B cell (primary cell): ENCODE results near the gene AFF3.
"Not testable (repeated sequence)": the region's sequence is repeated elsewhere in the genome, so short reads cannot be mapped to it uniquely, and the experiment has no call there.

Experiments
- EZH2 ChIP-seq: IDR thresholded peaks from 2 replicates; pipeline ENCODE4 v1.6.1; 2012; ENCODE audit warnings: borderline replicate concordance, low read depth, mild to moderate bottlenecking, moderate library complexity, low read length; ENCODE audit not compliant: insufficient read depth, poor library complexity, severe bottlenecking
- TF ChIP-seq, protein P1 (sequence below): fragments of 200-600 bp; IDR thresholded peaks from one replicate; pipeline ENCODE4 v1.8.0; 2022; ENCODE audit warnings: antibody characterized with exemption, mild to moderate bottlenecking

DNA sequence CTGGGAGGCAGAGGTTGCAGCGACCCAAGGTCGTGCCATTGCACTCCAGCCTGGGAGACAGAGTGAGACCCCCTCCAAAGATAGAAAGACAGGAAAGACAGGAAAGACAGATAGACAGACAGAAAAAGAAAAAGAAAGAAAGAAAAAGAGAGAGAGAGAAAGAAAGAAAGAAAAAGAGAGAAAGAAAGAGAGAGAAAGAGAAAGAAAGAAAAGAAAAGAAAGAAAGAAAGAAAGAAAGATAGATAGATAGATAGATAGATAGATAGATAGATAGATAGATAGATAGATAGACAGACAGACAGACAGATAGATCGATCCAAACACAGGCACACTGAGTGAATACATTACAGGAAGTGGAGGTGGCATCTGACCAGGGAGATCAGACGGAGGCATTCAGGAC lies 195.0 kb downstream of the AFF3 start:
- TF ChIP-seq, protein P1, sequence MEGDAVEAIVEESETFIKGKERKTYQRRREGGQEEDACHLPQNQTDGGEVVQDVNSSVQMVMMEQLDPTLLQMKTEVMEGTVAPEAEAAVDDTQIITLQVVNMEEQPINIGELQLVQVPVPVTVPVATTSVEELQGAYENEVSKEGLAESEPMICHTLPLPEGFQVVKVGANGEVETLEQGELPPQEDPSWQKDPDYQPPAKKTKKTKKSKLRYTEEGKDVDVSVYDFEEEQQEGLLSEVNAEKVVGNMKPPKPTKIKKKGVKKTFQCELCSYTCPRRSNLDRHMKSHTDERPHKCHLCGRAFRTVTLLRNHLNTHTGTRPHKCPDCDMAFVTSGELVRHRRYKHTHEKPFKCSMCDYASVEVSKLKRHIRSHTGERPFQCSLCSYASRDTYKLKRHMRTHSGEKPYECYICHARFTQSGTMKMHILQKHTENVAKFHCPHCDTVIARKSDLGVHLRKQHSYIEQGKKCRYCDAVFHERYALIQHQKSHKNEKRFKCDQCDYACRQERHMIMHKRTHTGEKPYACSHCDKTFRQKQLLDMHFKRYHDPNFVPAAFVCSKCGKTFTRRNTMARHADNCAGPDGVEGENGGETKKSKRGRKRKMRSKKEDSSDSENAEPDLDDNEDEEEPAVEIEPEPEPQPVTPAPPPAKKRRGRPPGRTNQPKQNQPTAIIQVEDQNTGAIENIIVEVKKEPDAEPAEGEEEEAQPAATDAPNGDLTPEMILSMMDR, result not testable (repeated sequence)
- TF ChIP-seq EZH2, result not testable (repeated sequence)
